Medulla oblongata (tissue), 1 donor: ENCODE measurements around the gene UNC5A.
"Not testable (repeated sequence)": the region's sequence is repeated elsewhere in the genome, so short reads cannot be mapped to it uniquely, and the experiment has no call there.

Source experiments
- DNase-seq: peaks from one replicate; pipeline ENCODE4 v3.0.0-alpha.2; 2015; ENCODE audit errors: extremely low spot score

UNC5A gene

DNA sequence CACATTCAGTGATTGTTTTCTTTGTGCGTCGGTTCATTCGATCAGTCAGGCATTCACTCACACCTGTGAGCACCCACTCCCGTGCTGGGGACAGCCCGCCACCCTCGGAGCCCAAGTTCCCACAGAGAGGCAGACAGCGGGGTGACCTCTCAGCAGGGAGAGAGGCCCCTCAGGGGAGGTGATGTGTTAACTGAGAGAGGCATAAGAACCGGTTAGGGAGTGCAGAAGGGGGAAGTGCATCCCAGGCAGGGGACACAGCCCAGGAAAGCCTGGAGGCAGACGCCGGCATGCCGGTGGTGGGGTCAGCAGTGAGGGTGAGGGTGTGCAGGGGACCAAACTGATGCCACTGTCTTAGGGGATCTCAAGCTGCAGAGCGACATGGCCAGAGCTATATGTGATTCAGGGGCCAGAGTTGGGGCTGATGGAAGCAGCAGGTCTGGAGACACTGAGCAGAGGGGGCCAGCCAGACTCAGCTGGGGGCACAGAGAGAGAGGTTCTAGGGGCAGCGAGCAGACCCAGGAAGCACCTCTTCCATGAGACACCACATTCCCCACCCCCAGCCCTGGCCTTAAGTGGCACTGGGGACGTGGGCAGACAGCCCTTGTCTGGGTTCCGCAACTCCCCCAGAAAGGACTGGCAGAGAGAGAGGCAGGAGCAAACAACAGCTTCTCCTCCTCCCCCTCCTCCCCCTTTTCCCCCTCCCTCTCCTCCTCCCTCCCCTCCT lies 52.8 kb downstream of the UNC5A start:
- no peak for DNase-seq

DNA sequence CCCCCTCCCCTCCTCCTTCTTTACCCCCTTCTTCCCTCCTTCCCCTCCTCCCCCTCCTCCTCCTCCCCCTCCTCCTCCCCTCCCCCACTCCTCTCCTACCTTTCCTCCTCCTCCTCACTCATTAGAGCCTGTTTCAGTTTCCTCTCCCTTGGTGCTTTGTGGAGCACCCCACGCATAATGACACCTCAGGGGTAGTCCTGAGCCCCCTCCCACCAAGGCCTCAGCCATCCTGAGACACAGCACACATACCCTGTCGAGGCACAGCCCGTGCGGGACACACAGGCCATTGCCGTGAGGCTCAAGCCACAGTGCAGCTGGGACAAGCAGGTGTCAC lies 53.4 kb downstream of the UNC5A start:
- no peak for DNase-seq

DNA sequence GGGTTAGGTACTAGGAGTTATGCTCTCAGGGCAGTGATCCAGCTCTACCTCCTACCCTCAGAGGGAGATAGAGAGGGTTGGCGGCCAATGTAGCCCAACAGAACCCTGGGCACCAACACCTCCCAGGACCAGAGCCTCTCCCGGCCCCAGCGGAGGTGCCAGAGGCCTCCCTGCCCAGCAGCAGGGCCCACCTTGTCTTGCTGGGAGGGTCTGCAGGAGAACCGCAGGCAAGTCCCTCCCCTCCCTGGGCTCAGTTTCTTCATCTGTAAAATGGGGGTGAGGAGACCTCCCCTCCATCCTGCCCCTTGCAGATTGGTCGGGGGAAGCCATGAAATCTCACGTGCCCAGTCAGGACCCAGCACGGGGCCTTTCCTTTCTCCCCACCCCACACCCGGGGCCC lies 54.4 kb downstream of the UNC5A start:
- no peak for DNase-seq

DNA sequence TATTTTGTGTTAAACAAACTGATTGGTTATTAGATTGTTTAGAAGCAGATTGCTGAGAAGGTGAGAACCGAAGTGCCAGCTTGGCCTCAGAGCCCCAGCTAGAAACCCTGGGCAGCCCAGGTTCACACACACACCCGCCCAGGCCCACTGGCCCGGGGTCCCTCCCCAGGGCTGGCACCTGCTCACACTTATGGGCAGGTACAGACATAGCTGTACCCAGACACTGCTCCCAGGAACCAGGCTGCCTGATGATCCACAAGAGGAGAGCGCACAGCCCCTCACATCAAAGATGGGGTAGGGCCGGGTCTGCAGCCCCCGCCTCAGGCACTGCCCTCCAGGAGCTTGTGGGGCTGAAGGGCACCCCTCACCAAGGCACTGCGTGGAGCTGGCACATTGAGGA lies 55.6 kb downstream of the UNC5A start:
- no peak for DNase-seq

DNA sequence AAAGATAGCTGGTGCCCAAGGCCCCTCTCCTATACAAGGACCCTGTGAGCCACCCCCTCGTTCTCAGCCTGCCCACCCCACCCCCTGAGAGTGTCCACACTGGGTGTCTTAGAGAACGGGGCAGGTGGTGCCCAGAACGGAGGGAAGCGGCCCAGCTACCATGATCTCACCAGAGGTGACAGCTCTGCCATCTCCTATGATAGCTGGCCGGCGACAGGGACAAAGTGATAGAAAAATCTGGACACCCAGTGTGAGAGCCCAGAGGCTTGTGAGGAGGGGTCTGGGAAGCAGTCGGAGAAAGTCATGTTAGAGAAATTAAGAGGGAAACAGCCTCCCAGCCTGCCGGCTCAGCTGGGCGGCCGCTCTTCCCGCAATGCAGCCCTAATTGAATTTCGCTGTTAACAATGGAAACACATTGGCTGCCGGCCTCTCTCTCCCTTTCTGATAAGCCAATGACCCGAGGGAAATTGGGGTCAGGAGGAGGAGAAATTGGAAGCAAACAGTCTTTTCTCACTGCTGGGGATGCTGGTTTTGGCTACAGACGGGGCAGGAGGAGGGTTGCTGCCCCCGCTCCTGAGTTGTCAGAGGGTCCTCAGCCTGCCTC lies 56.5 kb downstream of the UNC5A start:
- DNase-seq = no peak

DNA sequence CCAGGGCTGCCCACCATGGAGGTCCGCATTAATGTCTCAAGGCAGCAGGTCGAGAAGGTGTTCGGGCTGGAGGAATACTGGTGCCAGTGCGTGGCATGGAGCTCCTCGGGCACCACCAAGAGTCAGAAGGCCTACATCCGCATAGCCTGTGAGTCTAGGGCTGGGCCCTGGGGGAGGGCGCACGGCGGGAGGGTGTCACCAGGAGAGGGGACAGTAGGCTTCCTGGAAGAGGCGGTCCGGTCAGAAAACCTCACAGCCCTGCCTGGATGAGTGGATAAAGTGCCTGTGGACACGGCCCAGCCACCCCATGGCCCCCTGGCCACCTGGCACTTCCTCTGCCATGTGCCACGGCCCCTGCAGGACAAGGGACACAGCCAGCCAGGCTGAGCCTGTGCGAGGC lies 57.8 kb downstream of the UNC5A start:
- DNase-seq = no peak

DNA sequence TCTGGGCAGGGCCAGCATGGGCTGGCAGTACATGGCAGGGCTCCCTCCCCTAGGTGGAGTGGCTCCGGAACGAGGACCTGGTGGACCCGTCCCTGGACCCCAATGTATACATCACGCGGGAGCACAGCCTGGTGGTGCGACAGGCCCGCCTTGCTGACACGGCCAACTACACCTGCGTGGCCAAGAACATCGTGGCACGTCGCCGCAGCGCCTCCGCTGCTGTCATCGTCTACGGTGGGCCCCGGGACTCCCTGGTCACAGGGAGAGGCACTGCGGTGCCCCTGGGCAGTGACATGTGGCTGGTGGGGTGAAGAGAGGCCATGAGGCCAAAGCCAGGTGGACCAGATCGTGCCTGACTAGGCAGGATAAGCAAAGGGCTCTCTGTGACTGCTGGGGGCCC lies 58.4 kb downstream of the UNC5A start:
- no peak for DNase-seq

DNA sequence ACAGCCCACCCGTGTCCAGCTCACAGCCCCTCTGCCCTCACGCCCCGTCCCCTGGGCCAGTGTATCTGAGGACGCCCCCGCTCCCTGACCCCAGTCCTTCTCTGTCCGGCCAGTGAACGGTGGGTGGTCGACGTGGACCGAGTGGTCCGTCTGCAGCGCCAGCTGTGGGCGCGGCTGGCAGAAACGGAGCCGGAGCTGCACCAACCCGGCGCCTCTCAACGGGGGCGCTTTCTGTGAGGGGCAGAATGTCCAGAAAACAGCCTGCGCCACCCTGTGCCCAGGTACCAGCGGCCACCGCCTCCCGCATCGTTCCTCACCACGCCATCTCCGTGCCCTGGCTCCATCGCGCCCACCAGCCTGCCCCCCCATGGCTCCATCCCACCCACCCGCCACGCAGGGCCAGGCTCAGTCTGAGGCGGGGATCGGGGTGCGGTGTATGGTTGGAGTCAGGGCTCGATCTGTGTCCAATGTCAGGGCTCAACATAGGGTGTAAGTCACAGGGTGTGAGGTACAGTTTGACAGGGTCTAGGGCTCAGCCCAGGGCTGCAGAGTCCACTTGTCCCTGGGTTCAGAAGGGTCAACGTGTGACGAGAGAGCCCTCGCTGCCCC lies 59.2 kb downstream of the UNC5A start:
- DNase-seq = no peak

DNA sequence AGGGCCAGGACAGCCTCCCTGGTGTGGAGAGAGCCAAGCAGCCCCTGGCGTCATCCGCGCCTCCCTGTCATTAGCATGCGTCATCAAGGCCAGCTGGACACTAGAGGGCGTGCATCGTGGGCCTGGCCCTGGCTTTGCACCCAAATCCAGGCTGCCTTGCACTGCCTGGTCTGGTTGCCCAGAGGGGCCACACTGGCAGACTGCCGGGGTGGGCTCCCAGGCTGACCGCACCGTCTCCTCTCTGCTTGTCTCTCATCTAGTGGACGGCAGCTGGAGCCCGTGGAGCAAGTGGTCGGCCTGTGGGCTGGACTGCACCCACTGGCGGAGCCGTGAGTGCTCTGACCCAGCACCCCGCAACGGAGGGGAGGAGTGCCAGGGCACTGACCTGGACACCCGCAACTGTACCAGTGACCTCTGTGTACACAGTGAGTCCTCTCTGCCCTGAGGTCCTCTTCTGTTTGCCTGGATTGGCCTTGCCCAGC lies 59.8 kb downstream of the UNC5A start:
- DNase-seq = peak; percentile 6

DNA sequence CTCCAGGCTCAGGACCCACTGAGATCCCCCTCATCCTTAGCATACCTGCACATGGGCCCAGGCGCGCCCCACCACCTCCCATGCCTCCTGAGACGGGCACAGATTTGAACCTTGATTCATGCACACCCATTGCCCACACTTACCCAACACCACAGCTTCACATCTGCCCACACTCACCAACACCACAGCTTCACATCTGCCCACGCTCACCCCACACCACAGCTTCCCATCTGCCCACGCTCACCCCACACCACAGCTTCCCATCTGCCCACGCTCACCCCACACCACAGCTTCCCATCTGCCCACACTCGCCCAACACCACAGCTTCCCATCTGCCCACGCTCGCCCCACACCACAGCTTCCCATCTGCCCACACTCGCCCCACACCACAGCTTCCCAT lies 60.3 kb downstream of the UNC5A start:
- DNase-seq = not testable (repeated sequence)

DNA sequence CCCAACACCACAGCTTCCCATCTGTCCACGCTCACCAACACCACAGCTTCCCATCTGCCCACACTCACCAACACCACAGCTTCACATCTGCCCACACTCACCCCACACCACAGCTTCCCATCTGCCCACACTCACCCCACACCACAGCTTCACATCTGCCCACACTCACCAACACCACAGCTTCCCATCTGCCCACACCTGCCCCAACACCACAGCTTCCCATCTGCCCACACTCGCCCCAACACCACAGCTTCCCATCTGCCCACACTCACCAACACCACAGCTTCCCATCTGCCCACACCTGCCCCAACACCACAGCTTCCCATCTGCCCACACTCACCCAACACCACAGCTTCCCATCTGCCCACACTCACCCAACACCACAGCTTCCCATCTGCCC lies 62.2 kb downstream of the UNC5A start:
- DNase-seq = not testable (repeated sequence)

DNA sequence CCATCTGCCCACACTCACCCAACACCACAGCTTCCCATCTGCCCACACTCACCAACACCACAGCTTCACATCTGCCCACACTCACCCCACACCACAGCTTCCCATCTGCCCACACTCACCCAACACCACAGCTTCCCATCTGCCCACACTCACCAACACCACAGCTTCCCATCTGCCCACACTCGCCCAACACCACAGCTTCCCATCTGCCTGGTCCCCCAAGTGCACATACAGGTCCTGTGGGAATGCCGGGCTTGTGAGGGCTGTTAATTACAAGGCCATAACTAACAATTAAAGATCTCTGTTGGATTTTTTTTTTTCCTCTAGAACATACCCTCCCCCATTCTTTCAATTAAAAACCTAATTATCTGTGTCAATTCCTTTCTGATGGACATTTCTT lies 62.7 kb downstream of the UNC5A start:
- DNase-seq = not testable (repeated sequence)

DNA sequence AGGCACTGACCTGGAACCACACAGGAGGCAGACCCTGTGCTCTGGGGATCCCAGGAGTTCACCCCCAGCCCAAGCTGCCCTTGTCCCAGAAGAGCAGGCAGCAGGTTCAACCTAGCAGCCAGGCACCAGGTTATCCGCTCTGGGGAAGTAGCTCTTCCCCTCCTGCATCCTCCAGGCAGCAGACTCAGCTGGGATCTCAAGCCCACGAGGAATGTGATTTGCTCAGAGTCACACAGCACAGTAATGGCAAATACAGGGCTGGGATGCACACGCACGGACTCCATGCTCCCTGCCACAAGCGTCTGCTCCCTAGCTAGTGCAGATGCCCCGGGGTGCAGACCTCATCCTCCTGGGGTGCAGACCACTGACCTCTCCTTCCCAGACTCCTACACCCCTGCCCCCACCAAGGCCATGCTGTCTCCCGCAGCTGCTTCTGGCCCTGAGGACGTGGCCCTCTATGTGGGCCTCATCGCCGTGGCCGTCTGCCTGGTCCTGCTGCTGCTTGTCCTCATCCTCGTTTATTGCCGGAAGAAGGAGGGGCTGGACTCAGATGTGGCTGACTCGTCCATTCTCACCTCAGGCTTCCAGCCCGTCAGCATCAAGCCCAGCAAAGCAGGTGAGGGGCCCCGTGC lies 63.3 kb downstream of the UNC5A start:
- no peak for DNase-seq

DNA sequence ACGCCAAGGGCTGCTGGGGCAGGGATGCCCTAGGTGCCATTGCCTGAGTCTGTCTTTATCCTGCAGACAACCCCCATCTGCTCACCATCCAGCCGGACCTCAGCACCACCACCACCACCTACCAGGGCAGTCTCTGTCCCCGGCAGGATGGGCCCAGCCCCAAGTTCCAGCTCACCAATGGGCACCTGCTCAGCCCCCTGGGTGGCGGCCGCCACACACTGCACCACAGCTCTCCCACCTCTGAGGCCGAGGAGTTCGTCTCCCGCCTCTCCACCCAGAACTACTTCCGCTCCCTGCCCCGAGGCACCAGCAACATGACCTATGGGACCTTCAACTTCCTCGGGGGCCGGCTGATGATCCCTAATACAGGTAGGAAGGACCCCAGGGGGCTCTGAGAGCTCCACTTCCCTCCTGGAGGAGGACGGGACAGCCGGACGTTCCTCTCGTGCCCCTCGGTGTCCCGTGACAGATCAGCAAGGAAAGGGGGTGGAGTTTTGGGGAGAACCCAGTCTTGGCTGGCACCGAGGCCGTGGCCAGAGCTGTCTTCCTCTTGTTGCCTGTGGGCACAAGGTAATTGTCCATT lies 63.9 kb downstream of the UNC5A start:
- no peak for DNase-seq

DNA sequence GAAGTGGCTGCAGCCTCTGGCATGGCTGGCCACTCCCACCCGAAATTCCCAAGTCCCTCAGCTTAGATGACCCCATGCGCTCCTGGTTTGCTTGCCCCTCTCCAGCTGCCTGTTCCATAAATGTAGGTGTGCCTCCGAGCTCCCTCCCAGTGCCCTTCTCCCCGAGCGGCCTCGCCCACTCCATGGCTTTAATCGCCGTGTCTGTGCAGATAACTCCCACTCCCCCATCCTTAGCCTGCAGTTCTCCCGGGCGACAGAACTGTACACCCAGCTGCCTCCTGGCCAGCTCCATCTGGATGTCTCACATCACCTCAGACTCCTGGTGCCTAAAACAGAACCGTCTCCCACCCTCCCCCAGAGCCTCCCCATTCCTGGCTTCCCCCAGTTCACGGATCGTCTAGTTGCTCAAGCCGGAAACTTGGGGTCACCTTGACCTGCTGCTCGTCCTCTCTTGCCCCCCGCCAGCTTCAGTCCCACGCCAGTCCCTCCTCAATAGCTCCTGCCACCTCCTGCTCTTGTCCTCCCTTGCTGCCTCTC lies 64.7 kb downstream of the UNC5A start:
- DNase-seq = no peak

DNA sequence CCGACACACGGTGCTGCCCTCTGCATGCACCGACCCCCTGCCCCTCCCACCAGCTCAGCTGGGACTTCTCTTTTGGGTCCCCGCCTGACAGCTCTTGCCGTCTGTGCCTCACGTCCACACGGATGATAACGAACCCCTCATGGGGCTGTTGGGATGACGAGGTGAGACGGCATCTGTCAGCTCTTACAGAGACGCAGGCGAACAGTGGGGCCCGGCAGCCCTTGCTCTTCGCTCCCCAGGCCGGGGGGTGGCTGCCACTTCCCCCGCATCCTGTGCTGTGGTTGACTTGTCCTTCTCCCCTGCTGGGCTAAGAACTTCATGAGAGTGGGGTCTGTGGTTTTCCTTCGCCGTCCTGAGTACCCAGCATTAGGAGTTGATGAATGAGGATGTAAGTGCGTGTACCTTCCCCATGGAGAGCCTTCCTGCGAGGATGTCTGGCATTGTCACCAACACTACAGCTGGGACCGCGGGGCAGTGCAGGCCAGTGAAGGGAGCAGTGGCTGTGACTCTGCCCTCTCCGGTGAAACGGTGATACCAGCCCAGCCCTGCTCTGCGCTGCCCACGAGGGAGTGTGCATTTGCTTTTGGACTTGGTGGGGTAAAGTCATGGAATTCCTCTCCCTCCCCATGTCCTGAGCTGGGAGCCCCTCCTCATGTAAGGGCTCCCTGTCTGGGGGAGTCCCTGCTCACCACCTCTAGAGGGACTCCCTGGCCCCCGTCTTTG lies 65.6 kb downstream of the UNC5A start:
- DNase-seq = no peak

DNA sequence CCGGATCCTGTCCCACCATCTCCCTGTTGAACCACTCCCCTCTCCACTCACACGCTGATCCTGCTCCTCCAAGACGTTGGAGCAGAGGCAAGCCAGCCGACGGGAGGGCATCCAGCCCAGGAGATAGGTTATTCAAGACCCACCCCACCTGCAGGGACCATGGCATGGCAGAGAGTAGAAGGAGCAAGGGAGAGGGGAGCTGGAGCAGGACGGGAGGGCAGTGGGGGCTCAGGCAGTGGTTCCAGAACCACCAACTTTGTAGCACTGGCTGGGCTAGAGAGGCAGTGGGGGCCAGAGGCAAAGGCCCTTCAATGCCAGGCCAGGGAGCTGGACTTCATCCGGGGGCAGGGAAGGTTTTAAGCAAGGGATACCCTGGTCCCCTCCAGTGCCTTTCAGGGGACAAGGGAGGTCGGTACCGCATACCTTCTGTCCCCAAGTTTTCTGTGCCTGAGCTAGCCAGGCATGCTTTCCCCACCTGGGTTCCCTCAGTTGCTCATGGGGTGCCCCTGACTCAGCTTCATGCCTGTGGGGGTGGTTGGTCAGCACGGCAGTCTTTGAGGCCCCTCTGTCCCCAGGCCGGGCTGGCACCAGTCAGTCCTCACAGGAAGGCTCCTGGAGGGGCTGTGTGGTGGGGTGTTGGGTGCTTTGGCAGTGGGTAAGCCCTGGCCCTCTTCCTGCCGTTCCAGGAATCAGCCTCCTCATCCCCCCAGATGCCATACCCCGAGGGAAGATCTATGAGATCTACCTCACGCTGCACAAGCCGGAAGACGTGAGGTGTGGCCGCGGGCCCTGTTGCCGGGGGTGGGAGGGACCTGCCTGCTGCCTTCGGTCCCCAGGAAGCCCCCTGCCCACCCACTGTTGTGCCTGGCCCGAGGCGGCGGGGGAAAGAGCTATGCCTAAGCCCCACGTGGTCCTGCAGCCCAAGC lies 66.4 kb downstream of the UNC5A start:
- DNase-seq = no peak

DNA sequence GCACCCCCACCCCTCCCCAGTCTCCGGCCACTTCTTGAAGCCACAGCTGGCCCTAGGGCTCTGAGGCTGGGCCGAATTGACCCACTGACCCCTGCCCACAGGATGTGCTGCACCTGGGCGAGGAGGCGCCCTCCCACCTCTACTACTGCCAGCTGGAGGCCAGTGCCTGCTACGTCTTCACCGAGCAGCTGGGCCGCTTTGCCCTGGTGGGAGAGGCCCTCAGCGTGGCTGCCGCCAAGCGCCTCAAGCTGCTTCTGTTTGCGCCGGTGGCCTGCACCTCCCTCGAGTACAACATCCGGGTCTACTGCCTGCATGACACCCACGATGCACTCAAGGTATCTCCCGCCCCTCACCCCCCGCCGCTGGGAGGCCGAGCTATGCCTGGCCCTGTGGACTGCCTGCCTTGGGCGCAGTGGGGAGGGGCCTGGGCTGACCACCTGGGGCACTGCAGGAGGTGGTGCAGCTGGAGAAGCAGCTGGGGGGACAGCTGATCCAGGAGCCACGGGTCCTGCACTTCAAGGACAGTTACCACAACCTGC lies 67.5 kb downstream of the UNC5A start:
- no peak for DNase-seq

DNA sequence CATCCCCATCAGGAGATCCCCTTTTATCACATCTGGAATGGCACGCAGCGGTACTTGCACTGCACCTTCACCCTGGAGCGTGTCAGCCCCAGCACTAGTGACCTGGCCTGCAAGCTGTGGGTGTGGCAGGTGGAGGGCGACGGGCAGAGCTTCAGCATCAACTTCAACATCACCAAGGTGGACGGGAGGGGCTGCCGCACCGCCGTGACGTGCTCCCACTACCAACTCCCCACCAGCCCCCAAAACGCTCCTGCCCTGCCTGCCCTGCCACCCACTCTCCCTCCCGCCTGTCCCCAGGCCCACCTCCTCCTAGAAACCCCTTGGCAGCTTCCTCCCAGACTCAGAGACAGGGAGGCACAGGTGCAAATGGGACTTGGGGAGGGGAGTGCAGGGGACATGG lies 68.1 kb downstream of the UNC5A start:
- DNase-seq = no peak
